ENCODE measurements around the gene TRAK2. TPM values are rescaled to one million over a fixed set of nuclear protein-coding genes. Genes with fewer than 3 reads are reported as not detected.

TRAK2 gene
- total RNA-seq, 1 donor from 2014 or later: 66.5 TPM

DNA sequence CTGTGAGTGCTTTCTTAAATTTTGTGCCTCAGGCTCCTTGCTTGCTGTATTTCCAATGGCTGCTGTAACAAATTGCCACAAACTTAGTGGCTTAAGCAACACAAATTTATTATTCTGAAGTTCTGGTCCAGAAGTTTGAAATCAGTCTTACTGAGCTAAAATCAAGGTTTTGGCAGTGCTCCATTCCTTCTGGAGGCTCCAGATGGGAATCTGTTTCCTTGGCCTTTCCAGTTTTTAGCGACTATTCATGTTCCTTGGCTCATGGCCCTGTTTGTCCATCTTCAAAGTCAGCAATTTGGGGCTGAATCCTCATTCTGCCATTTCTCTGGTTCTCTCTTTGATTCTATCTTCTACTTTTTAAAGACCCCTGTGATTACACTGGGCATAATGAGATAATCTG lies 32.1 kb upstream of the TRAK2 start:
- no peaks in the 10 kb centered on the region for H3K9me3 ChIP-seq
- ATAC-seq (no peak), DNase-seq (no peak)
- H3K4me3 ChIP-seq: no peak overlapping the region
- no peak overlapping the region for H3K27ac ChIP-seq
- H3K27me3 ChIP-seq (ENCODE audit: low read depth): peaks cover 5% of the 10 kb centered on the region
- H3K36me3 ChIP-seq: peaks cover 26% of the 10 kb centered on the region
- no peaks in the 10 kb centered on the region for H3K4me1 ChIP-seq
- intact Hi-C loops (cut with DNase I): no loop called here
- TF ChIP-seq, protein P1, sequence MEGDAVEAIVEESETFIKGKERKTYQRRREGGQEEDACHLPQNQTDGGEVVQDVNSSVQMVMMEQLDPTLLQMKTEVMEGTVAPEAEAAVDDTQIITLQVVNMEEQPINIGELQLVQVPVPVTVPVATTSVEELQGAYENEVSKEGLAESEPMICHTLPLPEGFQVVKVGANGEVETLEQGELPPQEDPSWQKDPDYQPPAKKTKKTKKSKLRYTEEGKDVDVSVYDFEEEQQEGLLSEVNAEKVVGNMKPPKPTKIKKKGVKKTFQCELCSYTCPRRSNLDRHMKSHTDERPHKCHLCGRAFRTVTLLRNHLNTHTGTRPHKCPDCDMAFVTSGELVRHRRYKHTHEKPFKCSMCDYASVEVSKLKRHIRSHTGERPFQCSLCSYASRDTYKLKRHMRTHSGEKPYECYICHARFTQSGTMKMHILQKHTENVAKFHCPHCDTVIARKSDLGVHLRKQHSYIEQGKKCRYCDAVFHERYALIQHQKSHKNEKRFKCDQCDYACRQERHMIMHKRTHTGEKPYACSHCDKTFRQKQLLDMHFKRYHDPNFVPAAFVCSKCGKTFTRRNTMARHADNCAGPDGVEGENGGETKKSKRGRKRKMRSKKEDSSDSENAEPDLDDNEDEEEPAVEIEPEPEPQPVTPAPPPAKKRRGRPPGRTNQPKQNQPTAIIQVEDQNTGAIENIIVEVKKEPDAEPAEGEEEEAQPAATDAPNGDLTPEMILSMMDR (IDR thresholded peaks at IDR 0.05): no peak

DNA sequence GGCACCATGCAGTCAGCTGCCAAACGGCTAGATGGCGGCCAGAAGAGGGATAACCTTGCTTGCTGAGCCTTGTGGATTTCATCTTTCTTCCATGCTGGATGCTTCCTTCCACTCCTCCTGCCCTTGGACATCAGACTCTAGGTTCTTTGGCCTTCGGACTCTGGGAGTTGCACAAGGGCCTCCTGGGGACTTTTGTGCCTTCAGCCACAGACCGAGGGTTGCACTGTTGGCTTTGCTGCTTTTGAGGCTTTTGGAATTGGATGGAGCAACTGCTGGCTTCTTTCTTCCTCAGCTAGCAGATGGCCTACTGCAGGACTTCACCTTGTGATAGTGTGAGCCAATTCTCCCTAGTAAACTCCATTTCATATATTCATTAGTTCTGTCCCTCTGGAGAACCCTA lies 31.3 kb upstream of the TRAK2 start:
- peaks cover 5% of the 10 kb centered on the region for H3K27me3 ChIP-seq (ENCODE audit: low read depth)
- peaks cover 32% of the 10 kb centered on the region for H3K36me3 ChIP-seq
- H3K27ac ChIP-seq: no peak overlapping the region
- no peak for DNase-seq
- H3K4me3 ChIP-seq: no peak overlapping the region
- TF ChIP-seq, protein P1 (IDR thresholded peaks at IDR 0.05): no peak
- no peaks in the 10 kb centered on the region for H3K9me3 ChIP-seq
- ATAC-seq: no peak
- H3K4me1 ChIP-seq: no peaks in the 10 kb centered on the region
- intact Hi-C loops (cut with DNase I): no loop called here

DNA sequence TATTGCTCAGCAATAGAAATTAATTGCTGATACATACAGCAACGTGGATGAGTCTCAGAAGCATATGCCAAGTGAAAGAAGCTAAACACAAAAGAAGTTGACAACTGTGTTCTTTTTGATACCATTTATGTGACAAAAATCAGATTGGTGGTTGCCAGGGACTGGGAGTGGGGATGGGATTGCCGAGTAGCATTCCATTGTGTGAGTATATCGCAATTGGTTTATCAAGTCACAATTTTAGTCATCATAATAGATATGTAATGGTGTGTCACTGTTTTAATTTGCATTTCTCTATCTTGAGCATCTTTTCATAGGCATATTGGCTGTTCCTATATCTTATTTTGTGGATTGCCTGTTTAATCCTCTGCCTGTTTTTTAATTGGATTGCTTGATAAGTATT lies 21.2 kb upstream of the TRAK2 start:
- Histone ChIP-seq H3K9me3 (no peaks in the 10 kb centered on the region), H3K4me3 (no peak overlapping the region), H3K4me1 (no peaks in the 10 kb centered on the region), H3K27ac (no peak overlapping the region), H3K27me3 (ENCODE audit: low read depth) (no peaks in the 10 kb centered on the region), H3K36me3 (peaks cover 83% of the 10 kb centered on the region)
- intact Hi-C loops (cut with DNase I): no loop called here
- DNase-seq (no peak), ATAC-seq (no peak)
- TF ChIP-seq, protein P1 (IDR thresholded peaks at IDR 0.05): no peak

DNA sequence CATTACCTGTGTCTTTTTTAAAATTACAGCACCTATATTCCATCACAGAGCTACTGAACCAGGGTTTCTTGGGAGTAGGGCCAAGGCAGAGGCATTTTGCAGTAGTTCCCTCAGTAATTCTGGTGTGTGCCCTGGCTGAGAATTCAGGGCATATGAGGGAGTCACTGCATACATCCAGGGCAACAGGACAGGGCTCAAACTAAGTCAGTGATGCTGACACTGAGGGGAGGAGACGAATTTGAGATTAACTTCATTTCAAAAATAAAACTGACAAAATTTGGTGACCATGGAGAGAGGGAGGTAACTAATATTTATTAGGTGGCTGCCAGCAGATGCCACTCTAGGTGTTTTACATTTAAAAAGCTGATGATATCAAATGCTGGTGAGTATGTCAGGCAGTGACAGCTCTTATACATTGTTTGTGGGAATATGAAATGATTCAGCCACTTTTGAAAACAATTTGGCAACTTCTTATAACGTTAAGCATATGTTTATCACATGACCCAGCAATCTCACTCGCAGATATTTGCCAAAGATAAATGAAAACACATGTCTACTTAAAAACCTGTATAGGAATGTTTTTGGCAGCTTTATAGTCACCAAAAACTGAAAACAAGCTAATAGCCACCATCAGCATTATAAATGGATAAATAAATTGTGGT lies 20.6 kb upstream of the TRAK2 start:
- no peaks in the 10 kb centered on the region for H3K27me3 ChIP-seq (ENCODE audit: low read depth)
- no peaks in the 10 kb centered on the region for H3K4me1 ChIP-seq
- H3K9me3 ChIP-seq: no peaks in the 10 kb centered on the region
- H3K27ac ChIP-seq: no peak overlapping the region
- peaks cover 83% of the 10 kb centered on the region for H3K36me3 ChIP-seq
- TF ChIP-seq, protein P1 (IDR thresholded peaks at IDR 0.05): no peak
- no peak overlapping the region for H3K4me3 ChIP-seq
- DNase-seq: no peak
- ATAC-seq: no peak
- intact Hi-C loops (cut with DNase I): no loop called here

DNA sequence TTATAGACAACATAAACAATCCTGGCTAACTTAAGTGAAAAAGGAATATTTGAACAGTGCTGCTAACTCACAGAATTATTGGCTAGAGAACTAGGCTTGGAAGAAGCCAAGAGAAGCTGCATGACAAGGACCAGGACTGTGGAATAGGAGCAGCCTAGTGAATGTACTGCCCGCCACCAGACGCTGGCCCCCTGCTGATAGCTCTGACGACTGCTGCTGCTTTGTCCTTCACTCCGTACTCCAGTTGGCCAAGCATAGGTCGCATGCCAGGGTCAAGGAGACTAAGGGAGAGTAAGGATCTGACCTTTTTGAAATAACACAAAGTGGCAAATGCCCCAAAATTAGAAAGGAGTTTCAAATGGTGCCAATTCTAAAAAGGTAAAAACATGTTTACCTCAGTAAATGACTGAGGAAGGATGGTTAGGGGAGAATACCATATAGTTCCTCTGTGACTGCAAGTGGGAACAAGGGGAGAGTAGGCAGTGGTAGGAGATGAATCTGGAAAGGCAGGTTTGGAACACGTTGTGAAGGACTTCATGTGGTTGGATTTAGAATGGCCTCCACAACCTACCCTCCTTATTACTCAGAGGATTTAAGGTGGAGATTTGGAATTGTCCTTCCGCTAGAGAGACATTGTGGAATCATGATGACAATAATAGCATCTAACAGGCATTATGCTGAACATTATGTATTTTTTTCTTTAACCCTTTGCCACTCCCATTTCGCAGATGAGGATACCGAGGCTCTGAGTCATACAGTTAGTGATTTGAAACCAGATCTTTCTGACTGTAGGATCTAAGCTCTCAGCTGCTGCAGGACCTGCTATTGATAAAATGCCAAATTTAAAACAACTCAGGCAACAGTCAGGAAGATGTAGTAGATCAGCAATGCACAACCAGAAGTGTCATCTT lies 19.8 kb upstream of the TRAK2 start:
- Histone ChIP-seq H3K27ac (no peak overlapping the region), H3K9me3 (no peaks in the 10 kb centered on the region), H3K27me3 (ENCODE audit: low read depth) (no peaks in the 10 kb centered on the region), H3K36me3 (peaks cover 83% of the 10 kb centered on the region), H3K4me1 (peaks cover under 1% of the 10 kb centered on the region), H3K4me3 (no peak overlapping the region)
- TF ChIP-seq, protein P1 (IDR thresholded peaks at IDR 0.05): no peak
- DNase-seq (no peak), ATAC-seq (no peak)
- intact Hi-C loops (cut with DNase I): no loop called here
